Stimulated activated effector memory CD8-positive, alpha-beta T cell treated with anti-CD3 and anti-CD28 coated beads, Interleukin-12 subunit alpha, Interleukin-12 subunit beta, amount 100 ng/mL, for 72 hours (primary cell): Measurements from ENCODE around the gene PRKG1.
"Not testable (repeated sequence)": the region's sequence is repeated elsewhere in the genome, so short reads cannot be mapped to it uniquely, and the experiment has no call there.

Experiments
- ATAC-seq: fragments of 150-1000 bp; cut with Tn5 transposase; 2 replicates; pipeline ENCODE4 v1.10.0; 2021
- DNase-seq, 2 donors: peaks; one replicate each; pipeline ENCODE4 v3.0.0; 2021 to 2022; ENCODE audit warnings: low spot score in 2 of 2
- H3K27ac Mint-ChIP-seq: one replicate; pipeline ENCODE4 v1.8.0; 2022; ENCODE audit warnings: mild to moderate bottlenecking, mixed read lengths
- H3K36me3 Mint-ChIP-seq: one replicate; pipeline ENCODE4 v1.8.0; 2022; ENCODE audit warnings: mild to moderate bottlenecking, mixed read lengths
- H3K4me1 Mint-ChIP-seq: one replicate; pipeline ENCODE4 v1.8.0; 2022; ENCODE audit warnings: mixed read lengths
- H3K4me3 Mint-ChIP-seq: one replicate; pipeline ENCODE4 v1.8.0; 2022; ENCODE audit warnings: mild to moderate bottlenecking, mixed read lengths
- H3K9me3 Mint-ChIP-seq: one replicate; pipeline ENCODE4 v1.8.0; 2022; ENCODE audit warnings: mixed read lengths

Gene PRKG1

GRCh38 chr10:51530541-51530940, 456.3 kb downstream of the PRKG1 start:
- Mint-ChIP-seq H3K4me1 (no peaks in the 10 kb centered on the region), H3K27ac (no peak overlapping the region), H3K9me3 (no peaks in the 10 kb centered on the region), H3K4me3 (no peak overlapping the region), H3K36me3 (no peaks in the 10 kb centered on the region)
- no peak for ATAC-seq
- DNase-seq: no peak

DNA sequence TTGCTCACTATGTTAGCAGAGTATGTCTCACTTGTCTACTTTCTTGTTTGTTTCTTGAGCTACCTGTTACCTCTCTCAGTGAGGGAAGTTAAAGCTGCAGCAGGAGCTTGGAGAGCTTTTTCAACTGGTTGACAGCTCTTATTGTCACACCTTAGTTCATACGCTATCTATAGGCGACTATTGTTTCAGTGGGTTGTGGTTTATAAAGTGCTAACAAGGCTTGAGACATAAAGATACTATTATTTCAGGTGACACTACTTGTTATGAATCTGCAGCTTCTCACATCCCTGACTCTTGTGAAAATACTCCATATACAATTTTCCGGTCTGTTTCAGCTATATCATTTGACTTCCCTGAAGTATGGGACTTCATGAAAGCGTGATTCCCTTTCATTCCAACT, 457.8 kb downstream of the PRKG1 start:
- Mint-ChIP-seq H3K4me3 (no peak overlapping the region), H3K27ac (no peak overlapping the region), H3K36me3 (no peaks in the 10 kb centered on the region), H3K9me3 (no peaks in the 10 kb centered on the region), H3K4me1 (no peaks in the 10 kb centered on the region)
- DNase-seq (no peak), ATAC-seq (no peak)

DNA sequence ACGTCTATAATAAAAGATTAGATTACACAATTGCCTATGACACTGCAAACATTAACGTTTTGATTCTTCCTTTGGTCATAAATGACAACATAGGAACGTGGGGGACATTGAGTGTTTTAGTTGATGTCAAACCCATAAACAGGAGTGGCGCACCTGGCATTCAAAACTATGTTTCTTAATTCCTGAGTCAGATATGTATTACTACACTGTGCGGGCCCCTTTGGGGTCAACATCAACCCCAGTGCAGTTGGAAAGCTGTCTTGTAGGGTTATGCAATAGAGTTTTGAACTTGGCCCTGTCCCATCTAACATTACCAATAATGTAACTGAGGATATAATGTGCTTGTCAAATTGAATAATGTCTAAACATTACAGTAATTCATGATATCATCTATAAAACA, 468.6 kb downstream of the PRKG1 start:
- no peaks in the 10 kb centered on the region for H3K9me3 Mint-ChIP-seq
- H3K27ac Mint-ChIP-seq: no peak overlapping the region
- H3K4me1 Mint-ChIP-seq: no peaks in the 10 kb centered on the region
- ATAC-seq (no peak), DNase-seq (no peak)
- no peaks in the 10 kb centered on the region for H3K36me3 Mint-ChIP-seq
- no peak overlapping the region for H3K4me3 Mint-ChIP-seq

DNA sequence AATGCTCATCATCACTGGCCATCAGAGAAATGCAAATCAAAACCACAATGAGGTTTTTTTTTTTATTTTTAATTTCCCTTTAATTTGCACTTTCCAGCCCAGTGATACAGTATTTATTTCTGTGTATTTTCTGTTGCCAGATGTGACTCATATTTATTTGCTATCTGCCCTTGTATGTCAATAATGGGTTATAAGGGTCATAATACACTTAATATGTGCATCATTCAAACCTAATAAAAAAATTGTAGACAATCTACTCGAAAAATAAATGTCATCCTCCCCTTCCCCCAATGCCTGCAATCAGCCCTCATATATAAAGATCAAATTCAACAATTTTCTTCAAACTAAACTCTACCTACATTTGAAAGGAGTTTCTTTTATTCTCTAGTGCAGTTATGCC, 470.6 kb downstream of the PRKG1 start:
- DNase-seq: no peak
- H3K4me3 Mint-ChIP-seq: no peak overlapping the region
- no peaks in the 10 kb centered on the region for H3K36me3 Mint-ChIP-seq
- H3K27ac Mint-ChIP-seq: no peak overlapping the region
- ATAC-seq: no peak
- no peaks in the 10 kb centered on the region for H3K4me1 Mint-ChIP-seq
- no peaks in the 10 kb centered on the region for H3K9me3 Mint-ChIP-seq

- no peak overlapping the region for H3K27ac Mint-ChIP-seq
- ATAC-seq: no peak
- no peak overlapping the region for H3K4me3 Mint-ChIP-seq
- no peaks in the 10 kb centered on the region for H3K36me3 Mint-ChIP-seq
- H3K9me3 Mint-ChIP-seq: no peaks in the 10 kb centered on the region
- H3K4me1 Mint-ChIP-seq: no peaks in the 10 kb centered on the region
- DNase-seq: no peak
Measured at GRCh38 chr10:51547941-51548340, 473.7 kb downstream of the PRKG1 start.

GRCh38 chr10:51552879-51553278, 478.6 kb downstream of the PRKG1 start:
- Mint-ChIP-seq H3K4me3 (no peak overlapping the region), H3K9me3 (no peaks in the 10 kb centered on the region), H3K36me3 (no peaks in the 10 kb centered on the region), H3K4me1 (no peaks in the 10 kb centered on the region), H3K27ac (no peak overlapping the region)
- DNase-seq: no peak
- ATAC-seq: no peak

DNA sequence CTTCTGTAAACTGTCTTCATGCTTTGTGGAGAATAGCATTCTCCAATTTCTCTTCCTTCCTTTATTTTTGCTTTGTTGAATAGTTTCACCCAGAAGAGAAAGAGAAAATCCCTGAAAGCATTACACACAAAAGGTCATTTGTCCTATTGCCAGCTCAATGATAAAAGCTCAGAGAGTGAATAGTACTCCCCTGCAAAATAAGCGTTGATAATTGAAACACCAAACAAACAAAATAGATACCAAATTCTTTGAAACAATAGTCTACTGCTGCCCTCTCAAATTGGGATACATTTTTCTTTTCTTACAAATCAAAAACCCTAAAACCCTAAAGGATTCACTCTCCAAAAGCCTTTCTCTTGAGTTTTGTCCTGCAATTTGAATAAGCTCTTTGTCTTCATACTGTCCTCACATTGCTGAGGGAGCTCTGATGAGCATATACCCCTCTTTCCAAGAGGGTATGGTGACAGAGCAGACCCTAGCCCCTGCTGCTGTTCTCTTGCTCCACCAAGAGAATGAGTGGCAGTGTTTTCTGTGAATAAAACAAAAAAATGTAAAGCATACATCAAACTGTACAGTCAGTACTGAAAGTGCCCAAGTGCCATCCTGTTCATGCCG, 490.7 kb downstream of the PRKG1 start:
- H3K9me3 Mint-ChIP-seq: no peaks in the 10 kb centered on the region
- H3K4me1 Mint-ChIP-seq: no peaks in the 10 kb centered on the region
- no peak overlapping the region for H3K4me3 Mint-ChIP-seq
- no peak overlapping the region for H3K27ac Mint-ChIP-seq
- no peak for ATAC-seq
- H3K36me3 Mint-ChIP-seq: no peaks in the 10 kb centered on the region
- no peak for DNase-seq

GRCh38 chr10:51567271-51567670, 493.0 kb downstream of the PRKG1 start:
- ATAC-seq: no peak
- H3K4me3 Mint-ChIP-seq: no peak overlapping the region
- DNase-seq: no peak

DNA sequence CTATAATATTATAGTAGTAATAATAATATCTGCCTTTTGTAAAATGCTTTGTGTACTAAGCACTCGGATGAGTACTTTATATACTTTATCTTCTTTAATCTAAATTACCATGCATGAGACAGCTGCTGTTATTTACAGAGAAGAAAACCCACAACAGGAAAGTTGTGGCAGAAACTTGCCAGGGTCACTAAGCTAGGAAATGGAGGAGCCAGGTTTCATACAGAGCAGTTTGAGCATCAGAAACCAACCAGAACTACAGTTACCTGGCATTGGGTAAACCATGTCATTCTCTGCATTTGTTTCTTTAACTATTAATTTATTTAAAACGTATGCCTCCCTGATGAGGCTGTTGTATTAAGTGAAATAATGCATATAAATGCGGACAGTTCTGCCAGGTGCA, 495.2 kb downstream of the PRKG1 start:
- no peak for ATAC-seq

More at GRCh38 chr10:51567271-51567670, 493.0 kb downstream of the PRKG1 start:
- no peaks in the 10 kb centered on the region for H3K9me3 Mint-ChIP-seq
- H3K36me3 Mint-ChIP-seq: no peaks in the 10 kb centered on the region
- H3K27ac Mint-ChIP-seq: no peak overlapping the region
- no peaks in the 10 kb centered on the region for H3K4me1 Mint-ChIP-seq

GRCh38 chr10:51574248-51575048, 500.2 kb downstream of the PRKG1 start:
- no peaks in the 10 kb centered on the region for H3K9me3 Mint-ChIP-seq
- DNase-seq (no peak), ATAC-seq (no peak)
- no peaks in the 10 kb centered on the region for H3K36me3 Mint-ChIP-seq
- no peaks in the 10 kb centered on the region for H3K4me1 Mint-ChIP-seq
- no peak overlapping the region for H3K27ac Mint-ChIP-seq
- H3K4me3 Mint-ChIP-seq: no peak overlapping the region

More for the DNA sequence above, 495.2 kb downstream of the PRKG1 start:
- DNase-seq: no peak
- Mint-ChIP-seq H3K4me1 (no peaks in the 10 kb centered on the region), H3K9me3 (no peaks in the 10 kb centered on the region), H3K36me3 (no peaks in the 10 kb centered on the region), H3K27ac (no peak overlapping the region), H3K4me3 (no peak overlapping the region)

GRCh38 chr10:51581196-51581595, 506.9 kb downstream of the PRKG1 start:
- H3K4me1 Mint-ChIP-seq, ATAC-seq, H3K27ac Mint-ChIP-seq, H3K36me3 Mint-ChIP-seq, DNase-seq, H3K4me3 Mint-ChIP-seq, H3K9me3 Mint-ChIP-seq: not testable (repeated sequence)

- H3K36me3 Mint-ChIP-seq: no peaks in the 10 kb centered on the region
- peaks cover 2% of the 10 kb centered on the region for H3K9me3 Mint-ChIP-seq
- H3K4me3 Mint-ChIP-seq: no peak overlapping the region
- H3K4me1 Mint-ChIP-seq: no peaks in the 10 kb centered on the region
- no peak overlapping the region for H3K27ac Mint-ChIP-seq
- DNase-seq: no peak
- no peak for ATAC-seq
Measured at GRCh38 chr10:51583976-51584375, 509.7 kb downstream of the PRKG1 start.

DNA sequence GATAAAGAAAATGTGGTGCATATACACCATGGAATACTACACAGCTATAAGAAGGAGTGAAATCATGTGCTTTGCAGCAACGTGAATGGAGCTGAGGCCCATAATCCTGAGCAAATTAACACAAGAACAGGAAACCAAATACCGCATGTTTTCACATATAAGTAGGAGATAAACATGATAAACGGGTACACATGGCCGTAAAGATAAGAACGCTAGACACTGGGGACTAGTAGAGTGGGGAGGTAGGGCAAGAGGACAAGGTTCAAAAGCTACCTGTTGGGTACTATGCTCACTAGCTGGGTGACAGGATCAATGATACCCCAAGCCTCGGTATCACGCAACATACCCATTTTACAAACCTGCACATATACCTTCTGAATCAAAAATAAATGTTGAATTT, 511.5 kb downstream of the PRKG1 start:
- ATAC-seq: no peak
- Mint-ChIP-seq H3K4me3 (no peak overlapping the region), H3K4me1 (no peaks in the 10 kb centered on the region), H3K27ac (no peak overlapping the region), H3K36me3 (no peaks in the 10 kb centered on the region), H3K9me3 (peaks cover 2% of the 10 kb centered on the region)
- no peak for DNase-seq

DNA sequence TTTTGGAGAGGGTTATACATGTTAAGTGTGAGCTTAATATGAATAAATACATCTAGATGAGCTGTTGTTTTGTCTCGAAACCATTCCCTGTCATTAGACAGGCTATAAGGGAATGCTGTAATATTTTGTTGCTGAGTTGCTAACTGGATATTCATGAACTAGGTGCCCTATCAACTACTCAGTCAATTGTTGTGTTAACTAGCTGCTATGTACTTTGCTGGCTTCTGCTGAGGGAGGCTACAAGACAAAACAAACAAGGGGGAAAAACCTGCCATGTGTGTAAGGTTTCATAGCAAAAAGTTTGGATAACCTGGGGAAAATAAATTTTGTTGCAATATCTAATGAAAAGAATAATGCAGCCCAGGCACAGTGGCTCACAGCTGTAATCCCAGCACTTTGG, 514.7 kb downstream of the PRKG1 start:
- no peaks in the 10 kb centered on the region for H3K9me3 Mint-ChIP-seq
- H3K36me3 Mint-ChIP-seq: no peaks in the 10 kb centered on the region
- no peak overlapping the region for H3K27ac Mint-ChIP-seq
- ATAC-seq (no peak), DNase-seq (no peak)
- no peak overlapping the region for H3K4me3 Mint-ChIP-seq
- H3K4me1 Mint-ChIP-seq: no peaks in the 10 kb centered on the region

DNA sequence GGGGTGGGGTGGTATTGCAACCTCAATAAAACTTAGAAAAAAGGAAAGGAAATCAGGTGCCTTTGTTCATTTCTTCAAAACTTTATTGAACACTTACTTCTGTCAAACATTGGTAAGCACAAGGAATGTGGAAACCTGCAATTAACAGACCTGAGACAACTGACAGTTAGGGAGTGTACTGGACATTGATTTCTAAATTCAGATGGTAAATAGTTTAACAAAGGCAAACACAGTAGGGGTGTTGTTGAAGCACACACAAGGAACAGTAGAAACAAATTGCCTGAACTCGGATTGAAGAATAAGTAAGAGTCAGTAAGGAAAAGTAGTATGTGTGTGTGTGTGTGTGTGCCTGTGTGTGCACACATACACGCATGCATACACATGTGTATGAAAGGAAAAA, 516.5 kb downstream of the PRKG1 start:
- ATAC-seq: no peak
- Mint-ChIP-seq H3K4me1 (no peaks in the 10 kb centered on the region), H3K27ac (no peak overlapping the region), H3K36me3 (no peaks in the 10 kb centered on the region), H3K9me3 (no peaks in the 10 kb centered on the region), H3K4me3 (no peak overlapping the region)
- no peak for DNase-seq

GRCh38 chr10:51596695-51597094, 522.4 kb downstream of the PRKG1 start:
- H3K36me3 Mint-ChIP-seq: no peaks in the 10 kb centered on the region
- DNase-seq: no peak
- H3K9me3 Mint-ChIP-seq: peaks cover 4% of the 10 kb centered on the region
- H3K4me3 Mint-ChIP-seq: no peak overlapping the region
- H3K27ac Mint-ChIP-seq: no peak overlapping the region
- no peaks in the 10 kb centered on the region for H3K4me1 Mint-ChIP-seq
- no peak for ATAC-seq
